ENCODE results near the gene AHCYL2.
"Not testable (repeated sequence)": the region's sequence is repeated elsewhere in the genome, so short reads cannot be mapped to it uniquely, and the experiment has no call there.

Gene AHCYL2

GRCh38 chr7:129354428-129355157 lies 129.8 kb downstream of the AHCYL2 start:
- no peak for DNase-seq (ENCODE audit: low read depth)

- DNase-seq (ENCODE audit: low read depth), result no peak
Observed at GRCh38 chr7:129356176-129356575, 131.3 kb downstream of the AHCYL2 start.

GRCh38 chr7:129359176-129359575 lies 134.3 kb downstream of the AHCYL2 start:
- DNase-seq (ENCODE audit: low read depth), result no peak

- no peak for DNase-seq (ENCODE audit: low read depth)
Observed at GRCh38 chr7:129359638-129360037, 134.8 kb downstream of the AHCYL2 start.

GRCh38 chr7:129361771-129362170 lies 136.9 kb downstream of the AHCYL2 start:
- DNase-seq (ENCODE audit: low read depth), result no peak

GRCh38 chr7:129362496-129362895 lies 137.7 kb downstream of the AHCYL2 start:
- no peak for DNase-seq (ENCODE audit: low read depth)

GRCh38 chr7:129367349-129367699 lies 142.5 kb downstream of the AHCYL2 start:
- DNase-seq (ENCODE audit: low read depth), result no peak

GRCh38 chr7:129367700-129368388 lies 143.0 kb downstream of the AHCYL2 start:
- peak; percentile 69 for DNase-seq (ENCODE audit: low read depth)

- no peak for DNase-seq (ENCODE audit: low read depth)
Observed at GRCh38 chr7:129368389-129368986, 143.7 kb downstream of the AHCYL2 start.

GRCh38 chr7:129369447-129369846 lies 144.6 kb downstream of the AHCYL2 start:
- not testable (repeated sequence) for DNase-seq (ENCODE audit: low read depth)

GRCh38 chr7:129370812-129371211 lies 146.0 kb downstream of the AHCYL2 start:
- DNase-seq (ENCODE audit: low read depth), result no peak

GRCh38 chr7:129371487-129371886 lies 146.7 kb downstream of the AHCYL2 start:
- DNase-seq (ENCODE audit: low read depth), result no peak

GRCh38 chr7:129373651-129374428 lies 149.0 kb downstream of the AHCYL2 start:
- no peak for DNase-seq (ENCODE audit: low read depth)

GRCh38 chr7:129375141-129375938 lies 150.5 kb downstream of the AHCYL2 start:
- DNase-seq (ENCODE audit: low read depth), result no peak

GRCh38 chr7:129376076-129376777 lies 151.4 kb downstream of the AHCYL2 start:
- peak; percentile 38 for DNase-seq (ENCODE audit: low read depth)

- DNase-seq (ENCODE audit: low read depth), result peak; percentile 19
Observed at GRCh38 chr7:129376778-129377700, 152.2 kb downstream of the AHCYL2 start.

GRCh38 chr7:129381710-129382484 lies 157.1 kb downstream of the AHCYL2 start:
- DNase-seq (ENCODE audit: low read depth), result no peak

GRCh38 chr7:129383542-129384132 lies 158.8 kb downstream of the AHCYL2 start:
- DNase-seq (ENCODE audit: low read depth), result no peak

GRCh38 chr7:129385116-129385515 lies 160.3 kb downstream of the AHCYL2 start:
- DNase-seq (ENCODE audit: low read depth), result no peak
